ENCODE measurements around the gene TMEM52B. TPM values are rescaled to one million over a fixed set of nuclear protein-coding genes. Genes with fewer than 3 reads are reported as not detected.

The TMEM52B gene
- total and polyA plus RNA-seq, 4 donors = 0.83 to 2.3 (median 1.8) TPM

DNA sequence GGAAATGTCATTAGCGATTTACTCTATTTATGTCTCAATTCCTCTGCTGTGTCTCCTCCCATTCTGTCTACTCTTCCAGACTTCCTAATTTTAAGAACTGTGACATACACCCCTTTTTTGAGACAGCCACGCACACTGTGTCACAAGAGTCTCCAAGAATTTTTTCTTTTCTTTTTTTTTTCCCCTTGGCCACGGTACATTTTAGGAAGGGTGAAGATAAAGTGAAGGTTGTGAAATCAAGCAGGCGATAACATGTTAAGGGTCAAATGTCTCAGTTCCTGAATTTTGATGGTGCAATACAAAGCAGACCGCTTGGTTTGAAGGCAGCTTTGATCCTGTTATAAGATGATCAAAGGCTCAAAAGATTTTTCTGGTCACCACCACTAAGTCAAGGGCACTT is 11.2 kb upstream of the TMEM52B start:
- Histone ChIP-seq H3K27ac (ENCODE audit: low read depth in 1 of 2, low read length in 1 of 2) (no peak overlapping the region), H3K9me3 (ENCODE audit: control insufficient read depth in 4 of 4, insufficient read depth in 3 of 4, low read length in 3 of 4) (no peaks in the 10 kb centered on the region), H3K4me3 (no peak overlapping the region), H3K36me3 (ENCODE audit: control insufficient read depth in 4 of 4, insufficient read depth in 4 of 4, low read length in 4 of 4) (no peaks in the 10 kb centered on the region), H3K9ac (ENCODE audit: insufficient read depth in 1 of 2, low read length in 2 of 2) (no peak overlapping the region), H3K4me1 (ENCODE audit: control insufficient read depth in 5 of 5, insufficient read depth in 5 of 5, low read length in 5 of 5) (peaks cover 0 to 4% (median 0%) of the 10 kb centered on the region in 5 donors), H3K27me3 (ENCODE audit: control insufficient read depth in 3 of 3, insufficient read depth in 3 of 3, low read length in 2 of 3) (no peaks in the 10 kb centered on the region)
- TF ChIP-seq CTCF (IDR thresholded peaks at IDR 0.05; ENCODE audit: control extremely low read depth, extremely low read depth) = no peak
- 21 to 34% methylated on average over 5 of the region's 5 CpGs for WGBS, 2 donors
- DNase-seq = peak in 2 of 3 donors; percentile 27 to 28
- ATAC-seq (ENCODE audit: insufficient read depth, low FRiP score) = peak; percentile 51

- H3K4me1 ChIP-seq (ENCODE audit: control insufficient read depth in 5 of 5, insufficient read depth in 5 of 5, low read length in 5 of 5) = peaks cover 0 to 4% (median 0%) of the 10 kb centered on the region in 5 donors
- H3K27me3 ChIP-seq (ENCODE audit: control insufficient read depth in 3 of 3, insufficient read depth in 3 of 3, low read length in 2 of 3) = no peaks in the 10 kb centered on the region
- H3K9ac ChIP-seq (ENCODE audit: insufficient read depth in 1 of 2, low read length in 2 of 2) = no peak overlapping the region
- DNase-seq (peak in 1 of 3 donors; percentile 27), ATAC-seq (ENCODE audit: insufficient read depth, low FRiP score) (no peak)
- no peak overlapping the region for H3K27ac ChIP-seq (ENCODE audit: low read depth in 1 of 2, low read length in 1 of 2)
- H3K36me3 ChIP-seq (ENCODE audit: control insufficient read depth in 4 of 4, insufficient read depth in 4 of 4, low read length in 4 of 4) = no peaks in the 10 kb centered on the region
- no peak for TF ChIP-seq CTCF (IDR thresholded peaks at IDR 0.05; ENCODE audit: control extremely low read depth, extremely low read depth)
- H3K4me3 ChIP-seq = no peak overlapping the region
- WGBS, 2 donors = 74 to 76% methylated on average over 3 of the region's 3 CpGs
- no peaks in the 10 kb centered on the region for H3K9me3 ChIP-seq (ENCODE audit: control insufficient read depth in 4 of 4, insufficient read depth in 3 of 4, low read length in 3 of 4)
These were observed 9.7 kb upstream of the TMEM52B start for GRCh38 chr12:10169104-10169503.

DNA sequence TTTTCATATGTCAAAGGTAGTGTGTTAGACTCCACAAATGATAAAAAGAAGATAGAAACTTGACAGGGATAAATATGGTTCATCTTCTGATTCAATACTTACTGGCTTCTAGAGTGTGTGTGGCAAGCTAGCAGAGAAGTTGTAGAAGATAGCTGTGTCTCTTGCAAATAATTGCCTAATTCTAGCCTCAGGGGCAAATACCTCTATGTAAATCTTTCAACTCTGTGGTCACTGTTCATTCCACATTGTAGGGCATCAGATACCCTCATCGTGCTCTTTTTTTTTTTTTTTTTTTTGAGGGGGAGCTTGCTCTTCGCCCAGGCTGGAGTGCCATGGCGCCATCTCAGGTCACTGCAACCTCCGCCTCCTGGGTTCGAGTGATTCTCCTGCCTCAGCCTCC is 8.6 kb upstream of the TMEM52B start:
- DNase-seq = no peak
- H3K36me3 ChIP-seq (ENCODE audit: control insufficient read depth in 4 of 4, insufficient read depth in 4 of 4, low read length in 4 of 4) = no peaks in the 10 kb centered on the region
- 79 to 81% methylated on average over 5 of the region's 5 CpGs for WGBS, 2 donors

More for the DNA sequence above, 8.6 kb upstream of the TMEM52B start:
- no peak for ATAC-seq (ENCODE audit: insufficient read depth, low FRiP score)
- H3K27me3 ChIP-seq (ENCODE audit: control insufficient read depth in 3 of 3, insufficient read depth in 3 of 3, low read length in 2 of 3) = no peaks in the 10 kb centered on the region
- peaks cover 0 to 4% (median 0%) of the 10 kb centered on the region in 5 donors for H3K4me1 ChIP-seq (ENCODE audit: control insufficient read depth in 5 of 5, insufficient read depth in 5 of 5, low read length in 5 of 5)
- H3K9ac ChIP-seq (ENCODE audit: insufficient read depth in 1 of 2, low read length in 2 of 2) = no peak overlapping the region
- H3K9me3 ChIP-seq (ENCODE audit: control insufficient read depth in 4 of 4, insufficient read depth in 3 of 4, low read length in 3 of 4) = no peaks in the 10 kb centered on the region
- H3K4me3 ChIP-seq = no peak overlapping the region
- no peak overlapping the region for H3K27ac ChIP-seq (ENCODE audit: low read depth in 1 of 2, low read length in 1 of 2)
- no peak for TF ChIP-seq CTCF (IDR thresholded peaks at IDR 0.05; ENCODE audit: control extremely low read depth, extremely low read depth)
